Activated CD4-positive, alpha-beta T cell treated with anti-CD3 and anti-CD28 coated beads, Interleukin-2, amount 50 U/mL, for 16 hours (primary cell): ENCODE results near the gene EIPR1.
"Not testable (repeated sequence)": the region's sequence is repeated elsewhere in the genome, so short reads cannot be mapped to it uniquely, and the experiment has no call there.

ENCODE experiments used
- DNase-seq: peaks from one replicate; pipeline ENCODE4 v3.0.0-alpha.2; 2020

EIPR1 gene

DNA sequence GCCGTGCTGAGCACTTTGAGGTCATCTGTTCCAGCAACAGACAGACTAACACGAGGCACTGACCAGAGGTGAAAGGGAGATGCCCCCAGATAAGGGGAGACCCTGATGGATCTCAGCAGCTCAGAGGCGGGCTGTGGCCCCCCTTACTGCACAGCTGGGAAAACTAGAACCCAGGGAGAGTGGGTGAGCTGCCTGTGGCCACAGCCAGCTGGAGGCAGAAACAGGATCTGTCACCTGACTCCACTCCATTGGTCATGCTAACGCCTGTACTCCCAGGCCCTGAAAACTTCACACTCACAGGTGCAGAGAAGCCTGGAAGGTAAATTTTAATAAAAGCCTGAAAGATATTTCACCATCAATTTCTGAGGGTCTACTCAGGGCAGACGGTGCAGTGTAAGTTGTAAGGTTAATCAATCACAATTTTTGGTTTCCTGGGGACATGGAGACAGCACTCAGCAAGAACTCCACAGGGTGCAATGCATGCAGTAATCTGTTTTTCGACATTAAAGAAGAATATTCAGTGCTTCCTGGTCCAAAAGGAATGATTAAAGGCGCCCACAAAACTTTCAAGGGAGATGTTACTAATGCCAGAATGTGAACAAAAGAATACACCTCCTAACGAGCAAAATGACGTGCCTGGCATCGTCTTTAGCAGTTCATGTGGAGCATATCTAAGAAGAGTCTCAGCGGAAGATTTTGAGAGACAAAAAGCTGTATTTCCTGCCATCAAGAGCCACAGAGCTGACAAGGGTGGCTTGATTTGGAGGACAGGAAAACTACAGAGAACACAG, 173.4 kb downstream of the EIPR1 start:
- DNase-seq: no peak

DNA sequence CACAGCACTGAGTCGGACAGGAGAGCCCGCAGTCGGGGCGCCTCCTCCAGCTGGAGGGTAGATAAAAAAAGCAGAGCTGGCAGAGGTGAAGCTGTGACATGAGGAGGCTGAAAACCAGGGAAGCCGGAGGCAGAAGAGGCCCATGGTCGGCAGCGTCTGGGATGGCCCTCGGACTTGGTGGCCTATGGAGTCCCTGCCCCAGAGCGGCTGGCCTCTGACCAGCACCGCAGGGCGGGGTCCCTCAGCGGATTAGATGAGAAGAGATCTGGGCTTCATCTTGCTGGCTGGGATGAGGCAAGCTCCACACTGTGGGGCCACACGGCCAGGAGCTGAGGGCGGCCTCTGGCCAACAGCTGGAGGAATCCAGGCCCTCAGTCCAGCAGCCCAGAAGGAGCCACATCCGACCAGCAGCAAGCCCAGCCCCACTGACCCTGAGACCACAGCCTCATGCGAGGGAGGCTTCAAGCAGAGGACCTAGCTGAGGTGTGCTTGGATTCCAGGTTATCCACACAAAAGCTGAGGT, 174.1 kb downstream of the EIPR1 start:
- DNase-seq: no peak

DNA sequence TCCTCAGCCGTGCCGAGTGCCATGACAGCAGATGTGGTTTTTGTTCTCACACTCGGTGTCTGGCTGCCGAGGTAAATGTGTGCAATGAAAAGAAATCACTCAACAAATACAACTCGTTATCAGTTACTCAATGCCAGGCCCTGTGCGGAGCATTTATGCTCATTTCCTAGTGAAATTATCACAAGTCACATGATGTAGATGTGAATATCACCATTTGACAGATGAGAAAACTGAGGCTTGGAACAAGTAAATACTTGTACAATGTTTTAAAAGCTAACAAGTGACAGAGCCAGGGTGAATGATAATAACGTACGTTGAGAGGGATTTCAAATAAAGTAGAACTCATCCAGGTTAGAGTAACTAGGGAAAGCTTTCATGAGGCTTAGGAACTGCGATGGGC, 174.7 kb downstream of the EIPR1 start:
- no peak for DNase-seq

DNA sequence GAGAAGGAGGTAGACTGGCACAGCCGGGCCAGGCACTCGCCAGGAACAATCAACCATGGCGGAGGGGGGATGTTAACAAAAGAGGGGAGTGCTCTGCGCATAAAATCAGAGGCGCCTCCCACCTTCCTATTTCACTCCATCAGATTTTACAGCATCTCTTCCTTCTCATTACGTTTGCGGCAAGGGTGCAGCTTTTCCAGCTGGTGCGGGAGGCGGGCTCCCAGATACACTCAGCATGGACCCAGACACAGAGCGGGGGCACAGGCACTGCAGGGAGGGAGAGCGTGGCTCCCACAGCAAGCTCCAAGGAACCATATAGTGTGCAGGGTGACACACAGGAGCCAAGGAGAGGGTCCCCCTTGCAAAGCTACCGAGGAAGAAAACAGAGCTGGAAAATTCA, 176.3 kb downstream of the EIPR1 start:
- no peak for DNase-seq

DNA sequence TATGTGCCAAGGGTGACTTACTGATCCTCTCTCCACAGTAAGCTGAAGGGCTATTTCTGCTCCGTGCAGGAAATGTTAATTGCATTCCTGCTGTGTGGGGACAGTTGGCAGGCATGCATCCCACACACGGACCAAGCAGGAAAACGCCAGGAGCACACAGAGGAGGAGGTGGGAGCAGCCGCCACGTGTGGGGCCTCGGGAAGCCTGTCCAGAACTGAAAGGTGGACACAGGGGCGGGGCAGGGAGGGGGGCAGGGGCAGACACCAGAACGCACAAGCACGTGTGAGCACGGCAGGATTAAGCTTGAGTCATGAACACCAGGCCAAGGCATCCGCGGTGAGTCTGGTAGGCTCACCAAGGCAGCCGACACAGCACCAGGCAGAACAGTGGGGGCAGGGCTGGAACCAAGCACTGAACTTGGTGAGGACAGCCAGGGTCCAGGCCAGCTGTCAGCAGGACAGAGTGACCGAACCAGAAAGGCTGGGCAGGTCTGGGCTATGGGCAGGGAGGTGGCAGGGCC, 177.1 kb downstream of the EIPR1 start:
- DNase-seq: no peak

DNA sequence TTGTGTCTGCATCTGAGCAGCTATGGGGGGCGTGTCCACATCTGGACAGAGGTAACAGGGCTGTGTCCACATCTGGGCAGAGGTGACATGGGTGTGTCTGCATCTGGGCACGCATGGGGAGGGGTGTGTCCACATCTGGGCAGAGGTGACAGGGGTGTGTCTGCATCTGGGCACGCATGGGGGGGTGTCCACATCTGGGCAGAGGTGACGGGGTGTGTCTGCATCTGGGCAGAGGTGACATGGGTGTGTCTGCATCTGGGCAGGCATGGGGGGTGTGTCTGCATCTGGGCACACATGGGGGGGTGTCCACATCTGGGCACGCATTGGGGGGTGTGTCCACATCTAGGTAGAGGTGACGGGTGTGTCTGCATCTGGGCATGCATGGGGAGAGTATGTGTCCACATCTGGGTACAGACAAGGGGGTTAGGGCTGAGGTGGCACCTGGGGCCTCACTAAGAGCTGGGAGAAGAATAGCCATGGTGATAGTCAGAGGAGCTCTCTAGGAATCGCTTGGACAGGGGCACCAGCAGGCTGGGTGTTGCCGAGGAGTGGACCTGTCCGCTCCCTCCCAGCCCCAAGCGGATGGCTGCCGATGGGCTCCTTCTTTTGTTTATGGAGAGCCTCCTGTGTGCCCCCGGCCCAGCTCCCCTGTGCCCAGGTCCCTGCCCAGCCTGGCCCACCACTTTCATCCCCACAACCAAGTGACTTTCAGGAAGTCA, 177.8 kb downstream of the EIPR1 start:
- no peak for DNase-seq

DNA sequence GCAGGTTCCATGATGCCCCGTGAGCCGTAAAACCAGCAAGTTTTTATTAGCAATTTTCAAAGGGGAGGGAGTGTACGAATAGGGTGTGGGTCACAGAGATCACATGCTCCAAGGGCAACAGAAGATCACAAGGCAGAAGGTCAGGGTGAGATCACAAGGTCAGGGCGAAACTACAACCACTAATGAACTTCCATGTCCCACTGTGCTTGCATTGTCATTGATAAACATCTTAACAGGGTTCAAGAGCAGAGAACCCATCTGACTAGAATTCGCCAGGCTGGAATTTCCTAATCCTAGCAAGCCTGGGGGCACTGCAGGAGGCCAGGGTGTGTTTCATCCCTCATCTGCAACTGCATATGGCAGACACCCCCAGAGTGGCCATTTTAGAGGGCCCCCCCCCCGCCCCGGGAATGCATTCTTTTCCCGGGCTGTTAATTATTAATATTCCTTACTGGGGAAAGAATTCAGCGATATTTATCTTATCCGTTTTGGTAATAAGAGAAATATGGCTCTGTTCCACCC, 178.9 kb downstream of the EIPR1 start:
- DNase-seq: not testable (repeated sequence)

DNA sequence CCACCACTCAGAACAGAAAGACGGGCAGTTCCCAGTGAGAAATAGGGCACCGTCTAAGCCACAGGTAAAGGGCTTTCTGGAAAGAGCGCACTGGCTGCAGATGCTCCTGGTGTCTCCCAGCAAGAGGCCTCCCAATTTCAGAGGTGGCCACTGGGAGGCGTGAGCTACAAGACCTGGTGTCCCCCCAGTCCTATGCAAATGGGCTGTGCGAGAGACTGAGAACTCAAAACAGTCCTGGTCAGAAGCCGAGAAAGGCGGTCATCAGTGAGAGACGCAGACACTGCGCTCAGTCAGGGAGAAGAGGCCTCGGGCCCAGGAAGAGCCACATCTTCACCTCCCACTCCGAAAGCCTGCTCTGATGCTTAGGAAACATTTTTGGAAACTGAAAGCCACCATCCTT, 179.5 kb downstream of the EIPR1 start:
- peak; percentile 9 for DNase-seq

DNA sequence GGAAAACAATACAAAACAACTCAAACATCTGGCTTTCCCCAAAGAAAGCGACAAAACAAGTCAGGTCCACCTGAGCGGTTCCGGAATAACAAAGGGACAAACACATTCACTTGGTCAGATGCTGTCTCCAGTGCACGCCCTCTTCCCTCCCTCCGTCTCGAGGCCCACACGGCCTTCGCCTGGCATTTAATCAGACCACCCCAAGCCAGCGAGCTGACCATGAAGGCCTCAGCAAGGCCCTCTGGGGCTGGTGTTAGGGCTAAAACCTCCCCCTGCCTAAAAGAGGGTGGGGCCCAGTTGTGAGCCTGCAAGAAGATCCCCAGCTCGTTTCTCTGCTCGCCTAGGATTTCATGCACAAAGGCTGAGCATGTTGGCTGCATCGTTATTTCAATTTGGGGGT, 180.3 kb downstream of the EIPR1 start:
- no peak for DNase-seq

DNA sequence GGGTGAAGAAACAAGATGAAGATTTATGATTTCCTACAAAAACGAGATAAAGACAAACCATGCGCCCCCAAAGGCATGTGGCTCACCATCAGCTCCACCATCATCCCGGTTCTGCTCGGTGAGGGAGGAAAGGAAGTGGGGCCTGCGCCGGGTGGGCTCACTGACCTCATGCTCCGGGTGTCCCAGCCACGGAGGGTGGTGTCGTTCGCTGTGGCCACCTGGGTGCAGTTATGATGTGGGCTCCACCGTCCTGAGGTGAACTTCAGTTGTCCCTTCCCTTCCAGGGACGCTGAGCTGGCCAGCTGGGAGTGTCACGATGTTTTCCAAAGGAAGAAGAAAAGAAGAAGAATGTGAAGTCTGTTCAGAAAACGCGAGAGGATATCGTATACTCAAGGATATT, 180.9 kb downstream of the EIPR1 start:
- no peak for DNase-seq

DNA sequence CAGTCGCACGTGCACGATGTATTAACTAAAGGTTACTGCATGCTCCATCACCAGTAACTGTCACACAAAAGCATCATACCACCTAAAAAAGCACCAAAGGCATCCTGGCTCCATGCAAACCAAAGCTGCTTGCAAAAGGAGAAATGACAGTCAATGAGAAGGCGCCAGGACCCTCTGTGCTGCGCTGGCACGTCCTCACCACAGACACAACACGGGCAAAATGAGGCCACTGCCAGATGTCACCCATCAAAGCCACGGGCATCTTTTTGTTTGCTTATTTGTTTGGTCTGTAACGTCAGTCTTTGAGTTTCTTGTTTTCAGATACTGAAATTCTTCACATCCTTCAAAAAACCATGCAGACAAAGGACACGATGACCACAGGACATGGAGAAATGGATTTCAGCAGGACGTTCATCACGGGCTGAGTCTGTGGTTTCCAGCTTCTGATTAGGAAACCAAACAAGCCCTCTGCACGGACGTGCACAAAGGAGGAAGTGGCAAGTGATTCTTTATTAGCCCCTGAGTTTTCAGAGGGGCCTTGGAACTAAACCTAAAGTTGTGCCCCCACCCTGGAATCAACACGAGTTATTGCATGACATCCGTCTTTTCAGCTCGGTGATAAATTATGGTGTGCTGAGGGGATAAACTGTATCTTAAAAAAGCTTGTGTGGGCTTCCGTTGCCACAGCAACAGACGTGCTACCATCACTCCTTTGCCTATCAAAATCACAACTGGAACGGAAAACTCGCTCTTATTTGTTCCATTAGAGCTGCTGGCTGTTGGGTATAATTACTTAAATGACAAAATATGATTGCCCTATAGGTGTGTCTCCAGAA, 181.8 kb downstream of the EIPR1 start:
- no peak for DNase-seq

DNA sequence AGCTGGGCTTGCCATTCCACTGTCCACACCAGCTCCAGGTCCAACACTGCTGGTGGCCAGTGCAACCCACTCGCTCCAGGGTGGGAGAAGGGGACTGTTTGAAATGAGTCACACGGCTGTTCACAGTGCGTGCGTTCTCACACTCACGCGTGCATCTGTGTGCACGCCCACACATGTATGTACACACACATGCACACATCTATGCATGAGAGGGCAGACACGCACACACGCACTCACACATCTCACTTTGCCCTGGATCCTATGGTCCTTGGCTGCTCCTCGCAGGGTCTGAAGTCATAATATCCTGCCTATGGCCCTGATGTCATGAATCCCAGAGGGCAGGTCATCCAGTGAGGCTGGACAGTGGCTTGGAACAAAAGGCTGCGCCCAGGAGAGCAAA, 182.8 kb downstream of the EIPR1 start:
- no peak for DNase-seq

DNA sequence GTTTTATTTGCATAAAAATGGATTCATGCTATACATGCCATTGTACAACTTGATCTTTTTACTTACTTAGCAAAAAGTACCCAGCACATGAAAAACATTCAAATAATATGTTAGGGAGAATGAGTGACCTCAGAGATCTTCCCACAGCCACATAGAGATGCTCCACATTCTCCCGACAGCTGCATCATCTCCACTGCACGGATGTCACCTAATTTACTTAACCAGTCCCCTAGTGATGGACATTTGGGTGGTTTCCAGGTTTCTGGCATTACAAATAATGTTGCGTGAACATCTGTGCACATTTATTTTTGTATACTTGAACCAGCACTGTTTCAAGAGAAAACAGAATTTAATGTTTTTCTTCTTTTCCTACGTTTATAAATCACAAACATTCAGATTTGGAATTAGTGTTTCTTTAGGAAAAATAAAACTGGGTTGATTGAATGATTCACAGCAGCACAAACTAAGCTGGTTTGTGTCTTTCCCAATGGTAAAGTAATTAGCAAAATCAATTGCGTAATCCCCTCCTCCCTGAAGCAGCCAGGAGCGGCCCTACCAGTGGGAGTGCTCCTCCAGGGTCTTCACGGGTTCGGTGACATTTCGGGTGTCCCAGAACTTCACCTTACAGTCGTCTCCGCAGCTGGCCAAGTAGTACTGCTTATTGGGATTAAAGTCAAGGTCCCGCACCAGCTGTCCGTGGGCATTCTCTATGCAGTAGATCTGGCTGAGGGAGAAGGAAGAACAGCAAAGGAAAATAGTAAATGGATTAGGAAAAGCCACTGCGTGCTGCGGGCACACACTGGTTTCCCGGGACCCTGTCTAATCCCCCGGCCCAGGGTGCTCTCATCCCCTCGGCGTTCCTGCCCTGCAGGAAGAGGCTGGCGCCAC, 183.9 kb downstream of the EIPR1 start:
- no peak for DNase-seq

DNA sequence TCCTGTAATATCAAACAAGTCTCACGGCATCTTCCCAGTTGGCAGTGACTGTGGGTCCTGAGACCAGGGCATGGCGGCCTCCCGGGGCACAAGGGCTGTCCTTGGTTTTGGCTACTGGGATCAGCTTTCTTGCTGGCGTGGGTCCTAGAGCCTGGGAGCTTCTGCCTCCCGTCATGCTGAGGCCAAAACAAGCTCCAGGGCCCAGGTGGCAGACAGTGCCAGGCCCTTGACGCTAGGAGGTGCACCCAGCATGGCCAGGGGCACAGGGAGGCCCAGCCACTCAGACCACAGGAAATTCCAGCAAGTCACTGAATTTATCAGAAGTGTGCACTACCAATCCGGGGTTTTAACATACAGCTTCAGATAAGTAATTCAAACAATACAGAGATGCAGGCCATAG, 184.7 kb downstream of the EIPR1 start:
- no peak for DNase-seq

DNA sequence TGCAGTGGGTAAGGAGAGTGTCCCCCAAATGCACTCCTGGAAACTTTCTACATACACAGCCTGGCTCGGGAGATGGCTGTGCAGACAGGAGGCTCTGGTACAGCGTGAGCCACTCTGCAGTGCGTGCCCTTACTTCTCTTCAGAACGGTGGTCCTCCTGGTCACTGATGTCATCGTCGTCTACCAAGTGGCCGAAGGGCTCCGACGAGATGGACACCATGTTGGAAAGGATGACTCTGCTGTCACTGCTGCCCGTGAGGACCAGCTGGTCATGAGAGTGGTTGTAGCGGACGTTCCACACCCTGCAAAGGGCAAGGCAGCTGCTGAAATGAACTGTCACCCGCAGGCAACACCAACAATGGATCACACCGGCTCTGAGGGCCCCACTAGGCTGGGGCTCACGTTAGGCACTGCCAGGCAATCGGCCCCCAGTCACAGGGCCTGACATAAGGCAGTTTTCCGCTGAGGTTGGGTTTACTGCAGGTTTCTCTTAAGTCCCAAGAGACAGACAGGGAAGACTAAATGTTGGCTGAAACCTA, 185.3 kb downstream of the EIPR1 start:
- DNase-seq: no peak

DNA sequence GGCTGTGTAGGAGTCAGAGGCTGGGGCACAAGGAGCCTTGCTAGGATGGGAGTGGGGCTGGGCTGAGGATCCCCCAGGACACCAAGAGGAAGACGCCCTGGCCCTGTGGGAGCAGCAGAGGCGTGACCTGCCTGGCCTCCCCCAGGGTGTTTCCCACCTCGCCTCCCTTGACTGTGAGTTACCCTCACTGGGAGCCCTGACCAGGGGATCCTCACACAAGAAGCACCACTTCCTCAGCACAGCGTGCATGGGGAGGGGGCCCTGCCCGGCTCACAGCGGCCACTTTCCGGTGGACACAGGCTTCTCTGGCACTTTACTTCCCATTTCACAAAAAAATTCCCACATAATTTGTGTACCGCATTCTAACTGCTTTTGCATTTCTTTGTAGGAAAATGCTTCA, 187.7 kb downstream of the EIPR1 start:
- no peak for DNase-seq

DNA sequence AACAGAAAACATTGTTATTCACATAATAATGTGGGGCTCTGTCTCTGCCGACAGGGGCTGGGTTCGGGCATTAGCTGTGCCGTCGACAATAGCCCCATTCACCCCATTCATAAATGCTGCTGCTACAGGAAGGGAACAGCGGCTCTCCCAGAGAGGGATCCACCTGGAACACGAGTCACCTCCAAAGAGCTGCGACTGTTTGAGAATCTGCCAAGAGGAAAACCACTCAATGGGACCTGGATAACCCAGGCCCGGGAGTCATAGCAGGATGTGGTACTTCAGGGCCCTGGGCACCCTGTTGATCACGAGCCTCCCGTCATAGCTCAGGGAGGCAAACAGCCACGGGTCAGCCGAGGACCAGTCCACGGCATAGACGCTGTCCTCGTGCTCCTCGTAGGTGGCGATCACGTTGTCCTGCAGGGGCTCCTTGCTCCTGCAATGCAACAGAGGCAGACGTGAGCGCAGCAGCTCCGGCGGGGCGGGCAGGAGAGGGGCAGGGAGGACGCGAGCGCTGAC, 188.5 kb downstream of the EIPR1 start:
- DNase-seq: no peak

DNA sequence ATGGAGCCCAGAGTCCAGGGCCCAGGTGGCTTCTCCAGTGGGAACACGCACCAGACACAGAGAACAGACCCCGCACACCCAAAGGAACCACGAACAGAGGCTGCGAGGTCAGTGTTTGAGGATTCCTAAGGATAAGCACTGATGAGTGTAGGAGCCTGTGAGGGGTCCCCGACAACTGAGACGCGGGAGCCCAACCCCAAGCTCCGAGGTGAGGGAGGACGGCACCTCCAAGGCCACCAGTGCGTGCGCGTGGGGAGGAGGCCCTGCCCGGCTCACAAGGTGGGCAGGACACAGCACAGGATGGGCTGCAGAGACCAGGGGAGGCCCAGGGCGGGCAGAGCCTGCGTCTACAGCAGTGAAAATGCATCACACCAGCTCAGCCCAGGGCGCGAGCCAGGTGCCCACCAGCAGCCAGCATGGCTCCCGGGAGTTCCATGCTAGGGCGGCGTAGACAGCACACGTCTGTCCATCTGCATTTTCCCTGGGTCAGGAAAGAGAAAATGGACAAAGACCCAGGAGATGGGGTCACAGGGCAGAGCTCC, 189.1 kb downstream of the EIPR1 start:
- no peak for DNase-seq

DNA sequence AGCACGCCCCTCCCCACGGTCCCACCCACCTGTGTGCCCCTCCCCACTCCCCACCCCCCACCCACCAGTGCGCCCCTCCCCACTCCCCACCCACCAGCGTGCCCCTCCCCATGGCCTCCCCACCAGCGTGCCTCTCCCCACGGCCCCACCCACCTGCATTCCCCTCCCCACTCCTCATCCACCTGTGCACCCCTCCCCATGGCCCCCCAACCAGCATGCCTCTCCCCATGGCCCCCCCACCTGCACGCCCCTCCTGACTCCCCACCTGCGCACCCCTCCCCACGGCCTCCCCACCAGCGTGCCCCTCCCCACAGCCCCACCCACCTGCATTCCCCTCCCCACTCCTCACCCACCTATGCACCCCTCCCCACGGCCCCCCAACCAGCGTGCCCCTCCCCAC, 190.2 kb downstream of the EIPR1 start:
- no peak for DNase-seq

DNA sequence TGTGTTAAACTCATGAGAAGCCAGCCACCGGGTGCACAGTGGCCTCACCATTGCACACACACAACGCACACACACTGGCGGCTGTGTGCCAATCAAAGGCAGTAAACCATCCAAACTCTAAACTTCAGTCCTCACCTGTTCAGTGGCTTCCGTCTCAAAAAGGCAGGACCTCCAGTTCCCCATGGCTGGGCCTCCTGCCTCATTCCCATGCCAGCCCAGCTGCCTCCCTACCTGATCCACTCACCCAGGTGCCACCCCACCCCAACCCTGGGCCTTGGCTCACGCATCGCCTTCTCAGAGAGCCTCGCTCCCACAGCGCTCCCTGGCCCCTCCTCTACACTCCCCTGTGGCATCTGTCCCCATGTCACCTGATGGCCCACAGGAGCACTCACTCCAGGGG, 190.9 kb downstream of the EIPR1 start:
- DNase-seq: no peak

DNA sequence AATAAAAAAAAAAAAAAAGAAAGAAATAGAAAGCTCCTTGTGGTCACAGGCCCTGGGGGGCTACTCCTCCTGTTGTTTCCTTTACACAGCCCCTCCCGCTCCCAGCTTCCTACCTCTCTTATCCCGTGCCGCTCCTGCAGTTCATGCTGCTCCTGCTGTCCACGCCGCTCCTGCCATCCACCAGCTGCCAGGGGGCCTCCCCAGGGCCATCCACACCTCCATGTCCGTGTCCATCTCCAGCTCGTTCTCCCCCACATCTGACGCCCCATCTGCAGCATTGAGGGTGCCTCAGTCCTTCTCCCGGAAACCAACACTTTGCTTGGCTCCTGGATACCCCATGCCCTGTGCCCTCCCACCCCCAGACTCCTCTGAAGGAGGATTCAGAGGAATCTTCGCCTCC, 191.7 kb downstream of the EIPR1 start:
- no peak for DNase-seq
